Neutrophil (primary cell): ENCODE data around the gene TJAP1.

Experiments used
- H3K27ac ChIP-seq: fragments of 200-600 bp; sonication (generic); 2 replicates; pipeline ENCODE4 v1.5.1; 2016; ENCODE audit warnings: mild to moderate bottlenecking, moderate library complexity
- H3K27me3 ChIP-seq: fragments of 200-600 bp; sonication (generic); 2 replicates; pipeline ENCODE4 v1.6.0; 2016; ENCODE audit warnings: mild to moderate bottlenecking
- H3K36me3 ChIP-seq: fragments of 200-600 bp; sonication (generic); 2 replicates; pipeline ENCODE4 v1.5.1; 2017
- H3K4me1 ChIP-seq, 2 experiments: fragments of 200-600 bp in 1 of 2; sonication (generic) in 1 of 2; 1 replicate in 1 of 2; 2 replicates in 1 of 2; pipeline versions ENCODE4 v1.5.1 to v1.6.1; 2013 to 2016; ENCODE audit warnings: low read depth in 1 of 2, low read length in 1 of 2, mild to moderate bottlenecking in 1 of 2, moderate library complexity in 1 of 2; ENCODE audit not compliant: control insufficient read depth in 1 of 2, insufficient read depth in 1 of 2
- H3K4me3 ChIP-seq, 2 experiments: fragments of 200-600 bp in 1 of 2; sonication (generic) in 1 of 2; 1 replicate in 1 of 2; 2 replicates in 1 of 2; pipeline ENCODE4 v1.5.1; 2013 to 2016; ENCODE audit warnings: low read depth in 1 of 2, low read length in 1 of 2, mild to moderate bottlenecking in 1 of 2, moderate library complexity in 1 of 2
- H3K9me3 ChIP-seq: fragments of 200-600 bp; sonication (generic); 2 replicates; pipeline ENCODE4 v1.5.1; 2016
- CTCF ChIP-seq: fragments of 200-600 bp; sonication (generic); IDR thresholded peaks from 2 replicates; pipeline ENCODE4 v1.5.1; 2016; ENCODE audit warnings: antibody characterized with exemption

Gene TJAP1

GRCh38 chr6:43472515-43472914, 4.9 kb upstream of the TJAP1 start:
- Histone ChIP-seq H3K4me3 (no peak overlapping the region), H3K9me3 (no peaks in the 10 kb centered on the region), H3K36me3 (no peaks in the 10 kb centered on the region), H3K4me1 (peaks cover 4% of the 10 kb centered on the region in 2 experiments), H3K27me3 (peaks cover 39% of the 10 kb centered on the region), H3K27ac (no peak overlapping the region)
- no peak for TF ChIP-seq CTCF

- TF ChIP-seq CTCF, result no peak
- Histone ChIP-seq H3K4me1 (peaks cover 10 to 15% of the 10 kb centered on the region in 2 experiments), H3K36me3 (no peaks in the 10 kb centered on the region), H3K27ac (no peak overlapping the region), H3K27me3 (peaks cover 17% of the 10 kb centered on the region), H3K9me3 (no peaks in the 10 kb centered on the region), H3K4me3 (no peak overlapping the region)
Observed at GRCh38 chr6:43475516-43475915, 1.9 kb upstream of the TJAP1 start.

- Histone ChIP-seq H3K36me3 (no peaks in the 10 kb centered on the region), H3K4me3 (peak overlapping the region; percentile 64 to 79), H3K27ac (no peak overlapping the region), H3K4me1 (peaks cover 10 to 15% of the 10 kb centered on the region in 2 experiments), H3K27me3 (peaks cover 8% of the 10 kb centered on the region), H3K9me3 (no peaks in the 10 kb centered on the region)
- no peak for TF ChIP-seq CTCF
Observed at GRCh38 chr6:43476746-43477145, 624 bp upstream of the TJAP1 start.

- Histone ChIP-seq H3K4me3 (peak overlapping the region; percentile 64 to 79), H3K27ac (peak overlapping the region; percentile 67), H3K36me3 (no peaks in the 10 kb centered on the region), H3K4me1 (peaks cover 10 to 15% of the 10 kb centered on the region in 2 experiments), H3K27me3 (no peaks in the 10 kb centered on the region), H3K9me3 (no peaks in the 10 kb centered on the region)
- no peak for TF ChIP-seq CTCF
Observed at GRCh38 chr6:43478008-43478372, 620 bp downstream of the TJAP1 start.

GRCh38 chr6:43481075-43481474, 3.7 kb downstream of the TJAP1 start:
- no peak overlapping the region for H3K27ac ChIP-seq
- no peak for TF ChIP-seq CTCF
- no peaks in the 10 kb centered on the region for H3K36me3 ChIP-seq
- no peaks in the 10 kb centered on the region for H3K27me3 ChIP-seq
- H3K9me3 ChIP-seq, result no peaks in the 10 kb centered on the region
- H3K4me3 ChIP-seq, result no peak overlapping the region
- peaks cover 10 to 15% of the 10 kb centered on the region in 2 experiments for H3K4me1 ChIP-seq
